ENCODE results near the gene WDR53. TPM values are rescaled to one million over a fixed set of nuclear protein-coding genes. Genes with fewer than 3 reads are reported as not detected.
"Not testable (repeated sequence)": the region's sequence is repeated elsewhere in the genome, so short reads cannot be mapped to it uniquely, and the experiment has no call there.

Gene WDR53
- total and polyA plus RNA-seq, 9 of the 15 experiments (the other 6 are each of a cell fraction or from before 2014, with no cell fraction given): 13.0 to 34.5 (median 20.9) TPM

- TF ChIP-seq MNT (conservative IDR thresholded peaks at IDR 0.05) (0 out of 4 replicates have a peak, but pooled peaks of 1 of the 2 experiments have one; percentile 22), CUX1 (CRISPR knock-in tag; IDR thresholded peaks at IDR 0.05) (peak; percentile 81; the same call in 1 of the 2 replicates), CBFA2T3 (IDR thresholded peaks at IDR 0.05) (peak; percentile 97), ETV1 (tag; conservative IDR thresholded peaks at IDR 0.05; ENCODE audit: low read depth) (peak; percentile 60), SMAD1 (IDR thresholded peaks at IDR 0.05; ENCODE audit: low read depth, low read length, partially characterized antibody) (peak; percentile 97), STAT5A (IDR thresholded peaks at IDR 0.05; ENCODE audit: borderline replicate concordance, low read length) (peak; percentile 97), JUND (IDR thresholded peaks at IDR 0.05; ENCODE audit: borderline replicate concordance, low read depth, low read length) (peak; percentile 81), MTA2 (IDR thresholded peaks at IDR 0.05; ENCODE audit: low read depth) (peak; percentile 94), FOXJ3 (CRISPR knock-in tag; IDR thresholded peaks at IDR 0.05) (peak; percentile 92), ZNF395 (CRISPR knock-in tag; IDR thresholded peaks at IDR 0.05) (peak; percentile 98), MEF2D (tag; conservative IDR thresholded peaks at IDR 0.05; ENCODE audit: low read depth) (peak; percentile 52; the same call in 1 of the 2 replicates), AFF4 (CRISPR knock-in tag; IDR thresholded peaks at IDR 0.05) (0 out of 2 replicates have a peak, but pooled peaks have one; percentile 42)
- TF ChIP-seq JUND (tag; IDR thresholded peaks at IDR 0.05; ENCODE audit: borderline replicate concordance, low read depth, low read length): not testable (repeated sequence)
Observed at GRCh38 chr3:196511646-196512425, 56.5 kb downstream of the WDR53 start (continued).
